ENCODE data around the gene NKD2.

The NKD2 gene

GRCh38 chr5:1041225-1042143 is 32.9 kb downstream of the NKD2 start:
- TF ChIP-seq CTCF (IDR thresholded peaks at IDR 0.05; ENCODE audit: low read depth, low read length) (no peak), POLR2A (IDR thresholded peaks at IDR 0.05; ENCODE audit: extremely low read depth, insufficient read length) (no peak), MYC (IDR thresholded peaks at IDR 0.05; ENCODE audit: low read depth, low read length) (no peak)
- TF ChIP-seq, protein P1, sequence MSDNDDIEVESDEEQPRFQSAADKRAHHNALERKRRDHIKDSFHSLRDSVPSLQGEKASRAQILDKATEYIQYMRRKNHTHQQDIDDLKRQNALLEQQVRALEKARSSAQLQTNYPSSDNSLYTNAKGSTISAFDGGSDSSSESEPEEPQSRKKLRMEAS (IDR thresholded peaks at IDR 0.05; ENCODE audit: low read depth, low read length) = no peak
- no peak for DNase-seq (ENCODE audit: low read depth)
- no peak overlapping the region for H3K4me3 ChIP-seq (ENCODE audit: low read depth, low read length)

GRCh38 chr5:1042626-1043025 is 34.0 kb downstream of the NKD2 start:
- H3K4me3 ChIP-seq (ENCODE audit: low read depth, low read length) = no peak overlapping the region
- TF ChIP-seq CTCF (IDR thresholded peaks at IDR 0.05; ENCODE audit: low read depth, low read length) (no peak), MYC (IDR thresholded peaks at IDR 0.05; ENCODE audit: low read depth, low read length) (no peak), POLR2A (IDR thresholded peaks at IDR 0.05; ENCODE audit: extremely low read depth, insufficient read length) (no peak)
- TF ChIP-seq, protein P1 (IDR thresholded peaks at IDR 0.05; ENCODE audit: low read depth, low read length) = no peak
- no peak for DNase-seq (ENCODE audit: low read depth)

DNA sequence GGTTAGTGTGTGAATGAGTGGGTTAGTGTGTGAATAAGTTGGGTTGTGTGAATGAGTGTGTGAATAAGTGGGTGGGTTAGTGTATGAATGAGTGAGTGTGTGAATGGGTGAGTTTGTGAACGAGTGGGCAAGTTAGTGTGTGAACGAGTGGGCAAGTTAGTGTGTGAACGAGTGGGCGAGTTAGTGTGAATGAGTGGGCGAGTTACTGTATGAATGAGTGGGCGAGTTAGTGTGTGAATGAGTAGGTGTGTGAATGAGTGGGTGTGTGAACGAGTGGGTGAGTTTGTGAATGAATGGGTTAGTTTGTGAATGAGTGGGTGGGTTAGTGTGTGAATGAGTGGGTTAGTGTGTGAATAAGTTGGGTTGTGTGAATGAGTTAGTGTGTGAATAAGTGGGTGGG is 34.7 kb downstream of the NKD2 start:
- no peak overlapping the region for H3K4me3 ChIP-seq (ENCODE audit: low read depth, low read length)
- no peak for DNase-seq (ENCODE audit: low read depth)
- no peak for TF ChIP-seq CTCF (IDR thresholded peaks at IDR 0.05; ENCODE audit: low read depth, low read length)
- TF ChIP-seq MYC (IDR thresholded peaks at IDR 0.05; ENCODE audit: low read depth, low read length) = no peak
- TF ChIP-seq, protein P1 (IDR thresholded peaks at IDR 0.05; ENCODE audit: low read depth, low read length) = no peak
- no peak for TF ChIP-seq POLR2A (IDR thresholded peaks at IDR 0.05; ENCODE audit: extremely low read depth, insufficient read length)

DNA sequence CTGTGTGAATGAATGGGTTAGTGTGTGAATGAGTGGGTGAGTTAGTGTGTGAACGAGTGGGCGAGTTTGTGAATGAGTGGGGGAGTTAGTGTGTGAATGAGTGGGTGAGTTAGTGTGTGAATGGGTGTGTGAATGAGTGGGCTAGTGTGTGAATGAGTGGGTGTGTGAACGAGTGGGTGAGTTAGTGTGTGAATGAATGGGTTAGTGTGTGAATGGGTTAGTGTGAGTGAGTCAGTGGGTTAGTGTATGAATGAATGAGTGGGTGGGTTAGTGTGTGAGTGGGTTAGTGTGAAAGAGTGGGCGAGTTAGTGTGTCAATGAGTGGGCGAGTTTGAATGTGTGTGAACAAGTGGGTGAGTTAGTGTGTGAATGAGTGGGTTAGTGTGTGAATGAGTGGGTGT is 35.5 kb downstream of the NKD2 start:
- no peak for DNase-seq (ENCODE audit: low read depth)
- H3K4me3 ChIP-seq (ENCODE audit: low read depth, low read length) = no peak overlapping the region
- no peak for TF ChIP-seq CTCF (IDR thresholded peaks at IDR 0.05; ENCODE audit: low read depth, low read length)
- TF ChIP-seq, protein P1 (IDR thresholded peaks at IDR 0.05; ENCODE audit: low read depth, low read length) = no peak
- no peak for TF ChIP-seq MYC (IDR thresholded peaks at IDR 0.05; ENCODE audit: low read depth, low read length)
- no peak for TF ChIP-seq POLR2A (IDR thresholded peaks at IDR 0.05; ENCODE audit: extremely low read depth, insufficient read length)

DNA sequence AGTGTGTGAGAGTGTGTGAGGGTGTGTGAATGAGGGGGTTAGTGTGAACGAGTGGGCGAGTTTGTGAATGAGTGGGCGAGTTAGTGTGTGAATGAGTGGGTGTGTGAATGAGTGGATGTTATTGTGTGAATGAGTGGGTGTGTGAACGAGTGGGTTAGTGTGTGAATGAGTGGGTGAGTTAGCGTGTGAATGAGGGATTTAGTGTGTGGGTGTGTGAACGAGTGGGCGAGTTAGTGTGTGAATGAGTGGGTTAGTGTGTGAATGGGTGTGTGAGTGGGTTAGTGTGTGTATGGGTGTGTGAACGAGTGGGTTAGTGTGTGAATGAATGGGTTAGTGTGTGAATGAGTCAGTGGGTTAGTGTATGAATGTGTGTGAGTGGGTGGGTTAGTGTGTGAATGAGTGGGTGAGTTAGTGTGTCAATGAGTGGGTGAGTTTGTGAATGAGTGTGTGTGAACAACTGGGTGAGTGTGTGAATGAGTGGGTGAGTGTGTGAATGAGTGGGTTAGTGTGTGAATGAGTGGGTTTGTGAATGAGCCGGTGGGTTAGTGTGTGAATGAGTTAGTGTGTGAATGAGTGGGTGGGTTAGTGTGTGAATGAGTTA is 37.5 kb downstream of the NKD2 start:
- H3K4me3 ChIP-seq (ENCODE audit: low read depth, low read length) = no peak overlapping the region
- DNase-seq (ENCODE audit: low read depth) = no peak
- no peak for TF ChIP-seq CTCF (IDR thresholded peaks at IDR 0.05; ENCODE audit: low read depth, low read length)
- TF ChIP-seq, protein P1 (IDR thresholded peaks at IDR 0.05; ENCODE audit: low read depth, low read length) = no peak
- no peak for TF ChIP-seq MYC (IDR thresholded peaks at IDR 0.05; ENCODE audit: low read depth, low read length)
- TF ChIP-seq POLR2A (IDR thresholded peaks at IDR 0.05; ENCODE audit: extremely low read depth, insufficient read length) = no peak

Data from NB4 (cell line).